ENCODE results near the gene MPPED2. TPM values are rescaled to one million over a fixed set of nuclear protein-coding genes. Genes with fewer than 3 reads are reported as not detected.

The MPPED2 gene
- total RNA-seq, 3 donors from 2014 or later (not counting 1 experiment from before 2014, with no cell fraction given), result 0.99 to 4.2 (median 2.5) TPM

DNA sequence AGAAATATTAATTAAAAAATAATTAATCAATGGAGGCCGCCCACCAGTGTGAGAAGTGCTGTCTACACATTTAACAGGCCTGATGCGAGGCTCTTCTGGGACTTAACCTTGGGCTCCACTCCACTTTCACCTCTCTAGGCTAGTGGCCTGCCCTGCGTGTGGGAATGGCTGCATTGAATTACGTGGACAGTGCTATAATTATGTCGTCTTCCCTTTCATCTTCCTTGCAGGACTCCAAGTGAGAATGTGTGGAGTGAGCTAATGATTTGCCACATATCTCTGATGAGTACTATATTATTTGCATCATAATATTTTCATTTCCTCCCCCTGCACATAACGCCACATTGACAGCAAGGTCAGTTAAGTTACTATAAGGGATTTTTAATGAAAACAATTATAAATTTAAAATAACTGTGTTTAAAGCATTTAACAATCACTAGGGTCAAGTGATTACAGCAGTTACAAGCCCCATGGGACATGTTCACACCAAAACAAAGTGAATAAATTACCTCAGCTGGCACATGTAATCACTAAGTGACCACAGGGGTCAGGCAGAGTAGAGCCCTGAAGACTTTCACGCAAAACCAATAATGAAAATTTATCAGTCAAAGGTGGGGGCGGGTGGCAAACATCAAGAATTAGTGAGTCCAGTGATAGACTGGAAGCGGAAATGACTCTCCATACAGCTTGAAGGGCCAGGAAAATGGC is 63.5 kb downstream of the MPPED2 start:
- Histone ChIP-seq H3K27ac (ENCODE audit: low read length) (no peak overlapping the region), H3K4me3 (ENCODE audit: low read length) (no peak overlapping the region), H3K27me3 (ENCODE audit: control insufficient read depth, insufficient read depth, low read length) (no peaks in the 10 kb centered on the region), H3K4me1 (ENCODE audit: control insufficient read depth, insufficient read depth, low read length) (no peaks in the 10 kb centered on the region), H3K36me3 (ENCODE audit: control insufficient read depth, insufficient read depth, low read length) (no peaks in the 10 kb centered on the region), H3K9me3 (ENCODE audit: control insufficient read depth, insufficient read depth, low read length) (no peaks in the 10 kb centered on the region)
- TF ChIP-seq, protein P1, sequence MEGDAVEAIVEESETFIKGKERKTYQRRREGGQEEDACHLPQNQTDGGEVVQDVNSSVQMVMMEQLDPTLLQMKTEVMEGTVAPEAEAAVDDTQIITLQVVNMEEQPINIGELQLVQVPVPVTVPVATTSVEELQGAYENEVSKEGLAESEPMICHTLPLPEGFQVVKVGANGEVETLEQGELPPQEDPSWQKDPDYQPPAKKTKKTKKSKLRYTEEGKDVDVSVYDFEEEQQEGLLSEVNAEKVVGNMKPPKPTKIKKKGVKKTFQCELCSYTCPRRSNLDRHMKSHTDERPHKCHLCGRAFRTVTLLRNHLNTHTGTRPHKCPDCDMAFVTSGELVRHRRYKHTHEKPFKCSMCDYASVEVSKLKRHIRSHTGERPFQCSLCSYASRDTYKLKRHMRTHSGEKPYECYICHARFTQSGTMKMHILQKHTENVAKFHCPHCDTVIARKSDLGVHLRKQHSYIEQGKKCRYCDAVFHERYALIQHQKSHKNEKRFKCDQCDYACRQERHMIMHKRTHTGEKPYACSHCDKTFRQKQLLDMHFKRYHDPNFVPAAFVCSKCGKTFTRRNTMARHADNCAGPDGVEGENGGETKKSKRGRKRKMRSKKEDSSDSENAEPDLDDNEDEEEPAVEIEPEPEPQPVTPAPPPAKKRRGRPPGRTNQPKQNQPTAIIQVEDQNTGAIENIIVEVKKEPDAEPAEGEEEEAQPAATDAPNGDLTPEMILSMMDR (IDR thresholded peaks at IDR 0.05), result no peak
- Mint-ChIP-seq H3K36me3 (no peaks in the 10 kb centered on the region), H3K27ac (no peak overlapping the region), H3K4me3 (no peak overlapping the region), H3K4me1 (no peaks in the 10 kb centered on the region), H3K9me3 (no peaks in the 10 kb centered on the region), H3K27me3 (ENCODE audit: low read depth in 2 of 2) (peaks cover 0 to 5% of the 10 kb centered on the region in 2 donors)
- ATAC-seq (no peak), DNase-seq (no peak)
- 88% methylated on average over 6 of the region's 9 CpGs for WGBS (ENCODE audit: insufficient coverage)
- intact Hi-C loops (cut with micrococcal nuclease), result no loop called here

DNA sequence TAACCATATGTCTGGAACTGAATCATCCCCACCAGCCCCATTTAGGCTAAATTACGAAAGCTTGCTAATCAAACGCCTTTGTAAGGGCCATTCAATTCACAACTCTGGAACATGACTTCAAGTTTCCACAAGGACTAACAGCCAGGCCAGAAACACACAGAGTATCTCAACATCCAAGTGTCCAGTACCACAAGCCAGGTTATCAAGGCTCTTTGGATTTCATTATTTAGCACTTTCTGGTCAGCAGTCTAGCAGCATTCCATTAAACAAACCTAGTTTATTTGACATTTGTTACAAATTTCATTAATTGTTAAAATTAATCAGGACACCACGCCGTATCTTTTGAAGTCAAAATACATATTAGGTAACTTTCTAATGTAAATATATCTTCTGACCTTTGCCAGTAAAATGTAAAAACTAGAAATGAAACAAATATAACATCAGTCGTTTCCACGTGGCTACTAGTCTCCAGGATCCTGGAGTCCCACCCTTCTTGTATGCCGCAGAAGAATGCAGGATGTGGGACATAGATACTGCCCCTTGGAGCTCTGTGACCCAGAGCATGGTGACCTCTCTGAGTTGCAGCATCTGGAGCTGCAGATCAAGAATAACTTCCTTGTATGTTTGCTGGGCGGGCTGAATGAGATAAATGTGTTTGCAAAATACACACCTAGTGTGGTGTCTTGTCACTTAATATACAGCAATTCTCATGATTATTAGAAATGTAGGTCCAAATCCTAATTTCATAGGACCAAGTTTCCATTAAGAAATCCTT is 64.7 kb downstream of the MPPED2 start:
- Mint-ChIP-seq H3K27ac (no peak overlapping the region), H3K4me3 (no peak overlapping the region), H3K36me3 (no peaks in the 10 kb centered on the region), H3K9me3 (no peaks in the 10 kb centered on the region), H3K4me1 (no peaks in the 10 kb centered on the region), H3K27me3 (ENCODE audit: low read depth in 2 of 2) (peaks cover 0 to 17% of the 10 kb centered on the region in 2 donors)
- no peaks in the 10 kb centered on the region for H3K9me3 ChIP-seq (ENCODE audit: control insufficient read depth, insufficient read depth, low read length)
- WGBS (ENCODE audit: insufficient coverage), result 83% methylated on average over 5 of the region's 8 CpGs
- no peak for ATAC-seq
- no peak overlapping the region for H3K4me3 ChIP-seq (ENCODE audit: low read length)
- no peaks in the 10 kb centered on the region for H3K4me1 ChIP-seq (ENCODE audit: control insufficient read depth, insufficient read depth, low read length)
- H3K36me3 ChIP-seq (ENCODE audit: control insufficient read depth, insufficient read depth, low read length), result no peaks in the 10 kb centered on the region
- no peaks in the 10 kb centered on the region for H3K27me3 ChIP-seq (ENCODE audit: control insufficient read depth, insufficient read depth, low read length)
- no peak for DNase-seq
- intact Hi-C loops (cut with micrococcal nuclease), result no loop called here
- TF ChIP-seq, protein P1 (IDR thresholded peaks at IDR 0.05), result no peak
- H3K27ac ChIP-seq (ENCODE audit: low read length), result no peak overlapping the region

DNA sequence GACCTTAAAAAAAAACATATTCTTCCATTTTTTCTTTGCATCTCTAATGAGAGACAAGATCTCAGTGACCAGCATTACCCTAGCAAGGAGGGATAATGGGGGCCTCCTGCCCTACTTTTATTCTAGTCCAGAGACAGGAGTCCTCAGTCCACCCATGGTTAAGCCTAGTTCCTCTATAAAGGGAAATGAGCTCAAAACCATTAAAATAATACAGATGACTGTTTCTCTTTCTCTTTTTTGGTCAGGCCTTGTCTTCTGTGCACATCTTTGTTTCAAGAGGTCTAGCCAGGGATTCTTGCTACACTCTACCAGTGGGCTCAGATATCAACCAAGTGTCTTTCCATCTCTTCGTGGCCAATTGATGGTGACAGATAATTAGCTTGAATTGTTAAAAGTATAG is 73.1 kb downstream of the MPPED2 start:
- ATAC-seq (no peak), DNase-seq (no peak)
- TF ChIP-seq, protein P1 (IDR thresholded peaks at IDR 0.05), result no peak
- H3K27ac ChIP-seq (ENCODE audit: low read length), result no peak overlapping the region
- Mint-ChIP-seq H3K36me3 (no peaks in the 10 kb centered on the region), H3K4me3 (no peak overlapping the region), H3K27me3 (ENCODE audit: low read depth in 2 of 2) (peaks cover 8 to 26% of the 10 kb centered on the region in 2 donors), H3K4me1 (peaks cover 7 to 16% of the 10 kb centered on the region in 2 donors), H3K27ac (no peak overlapping the region), H3K9me3 (no peaks in the 10 kb centered on the region)
- intact Hi-C loops (cut with micrococcal nuclease), result no loop called here
- 22% methylated on average over 1 of the region's 1 CpG for WGBS (ENCODE audit: insufficient coverage)
- H3K27me3 ChIP-seq (ENCODE audit: control insufficient read depth, insufficient read depth, low read length), result no peaks in the 10 kb centered on the region
- H3K9me3 ChIP-seq (ENCODE audit: control insufficient read depth, insufficient read depth, low read length), result no peaks in the 10 kb centered on the region
- no peaks in the 10 kb centered on the region for H3K4me1 ChIP-seq (ENCODE audit: control insufficient read depth, insufficient read depth, low read length)
- no peak overlapping the region for H3K4me3 ChIP-seq (ENCODE audit: low read length)
- no peaks in the 10 kb centered on the region for H3K36me3 ChIP-seq (ENCODE audit: control insufficient read depth, insufficient read depth, low read length)

All from natural killer cell (primary cell).